CD4-positive, alpha-beta memory T cell (primary cell): ENCODE measurements around the gene PRKAG2. TPM values are rescaled to one million over a fixed set of nuclear protein-coding genes. Genes with fewer than 3 reads are reported as not detected.
A peak's percentile ranks its signal among the peaks of the same experiment; 100 is the strongest.

Experiments
- CTCF ChIA-PET: fragments of 350-600 bp; sonication (Branson Sonifier 250); formaldehyde crosslinking; loops from one replicate; lab custom pipeline; 2021; ENCODE audit warnings: inconsistent platforms; ENCODE audit not compliant: partially characterized antibody; lab: Charles Lee
- POLR2A ChIA-PET: fragments of 350-600 bp; sonication (Branson Sonifier 250); formaldehyde crosslinking; loops from one replicate; lab custom pipeline; 2021; ENCODE audit not compliant: partially characterized antibody; lab: Charles Lee
- DNase-seq, 5 donors: peaks; one replicate each; pipeline versions ENCODE4 v3.0.0 to v3.0.0-alpha.2; 2020 to 2022; ENCODE audit warnings: mixed read lengths in 1 of 5
- H3K27ac ChIP-seq: one replicate; pipeline ENCODE4 v1.7.0; 2013; ENCODE audit warnings: low read depth, low read length
- H3K27me3 ChIP-seq: 2 replicates; pipeline ENCODE4 v1.7.0; 2013; ENCODE audit warnings: mild to moderate bottlenecking, low read length, moderate library complexity; ENCODE audit not compliant: insufficient read depth
- H3K36me3 ChIP-seq: 2 replicates; pipeline ENCODE4 v1.7.0; 2013; ENCODE audit warnings: mild to moderate bottlenecking, low read length, moderate library complexity; ENCODE audit not compliant: insufficient read depth
- H3K4me1 ChIP-seq: 2 replicates; pipeline ENCODE4 v1.7.0; 2013; ENCODE audit warnings: mild to moderate bottlenecking, low read length, moderate library complexity; ENCODE audit not compliant: insufficient read depth
- H3K4me3 ChIP-seq, 2 donors: one replicate each; pipeline ENCODE4 v1.7.0; 2013; ENCODE audit warnings: low read length in 2 of 2, mild to moderate bottlenecking in 1 of 2
- H3K9me3 ChIP-seq, 2 donors: one replicate each; pipeline ENCODE4 v1.7.0; 2013; ENCODE audit warnings: low read length in 2 of 2, control low read depth in 1 of 2; ENCODE audit not compliant: control insufficient read depth in 1 of 2
- H3K27ac Mint-ChIP-seq, 7 donors: one replicate each; pipeline ENCODE4 v1.8.0; 2020 to 2021; ENCODE audit warnings: mixed read lengths in 7 of 7, mild to moderate bottlenecking in 6 of 7, inconsistent platforms in 3 of 7, moderate library complexity in 3 of 7
- H3K27me3 Mint-ChIP-seq, 2 donors: one replicate each; pipeline ENCODE4 v1.8.0; 2020 to 2021; ENCODE audit warnings: mixed read lengths in 2 of 2
- H3K36me3 Mint-ChIP-seq, 2 donors: one replicate each; pipeline ENCODE4 v1.8.0; 2020 to 2021; ENCODE audit warnings: mixed read lengths in 2 of 2, inconsistent platforms in 1 of 2, mild to moderate bottlenecking in 1 of 2
- H3K4me1 Mint-ChIP-seq, 4 donors: one replicate each; pipeline ENCODE4 v1.8.0; 2020 to 2021; ENCODE audit warnings: mixed read lengths in 4 of 4, mild to moderate bottlenecking in 1 of 4
- H3K4me3 Mint-ChIP-seq, 8 donors: one replicate each; pipeline ENCODE4 v1.8.0; 2020 to 2021; ENCODE audit warnings: mixed read lengths in 8 of 8, mild to moderate bottlenecking in 7 of 8, moderate library complexity in 6 of 8, inconsistent platforms in 3 of 8
- H3K9me3 Mint-ChIP-seq, 8 donors: one replicate each; pipeline ENCODE4 v1.8.0; 2020 to 2021; ENCODE audit warnings: mixed read lengths in 8 of 8, mild to moderate bottlenecking in 5 of 8, inconsistent platforms in 3 of 8, moderate library complexity in 1 of 8
- intact Hi-C: fragments of 100-400 bp; cut with micrococcal nuclease; formaldehyde crosslinking; loops from one replicate; pipeline ENCODE4 v1.15.1; 2023
- polyA plus RNA-seq, 2 donors: library from polyadenylated mRNA; unstranded; fragments of 300-500 nt; fragmentation: Illumina TruSeq; gene quantifications; one replicate each; pipeline ENCODE4 v1.2.3, GENCODE V29; 2021
- total RNA-seq, 2 experiments: library from RNA; stranded (reverse); gene quantifications; one replicate each; pipeline ENCODE4 v1.2.3, GENCODE V29; 2021

Gene PRKAG2
- total and polyA plus RNA-seq, 4 experiments from 2014 or later, result 27.4 to 61.0 (median 47.4) TPM

DNA sequence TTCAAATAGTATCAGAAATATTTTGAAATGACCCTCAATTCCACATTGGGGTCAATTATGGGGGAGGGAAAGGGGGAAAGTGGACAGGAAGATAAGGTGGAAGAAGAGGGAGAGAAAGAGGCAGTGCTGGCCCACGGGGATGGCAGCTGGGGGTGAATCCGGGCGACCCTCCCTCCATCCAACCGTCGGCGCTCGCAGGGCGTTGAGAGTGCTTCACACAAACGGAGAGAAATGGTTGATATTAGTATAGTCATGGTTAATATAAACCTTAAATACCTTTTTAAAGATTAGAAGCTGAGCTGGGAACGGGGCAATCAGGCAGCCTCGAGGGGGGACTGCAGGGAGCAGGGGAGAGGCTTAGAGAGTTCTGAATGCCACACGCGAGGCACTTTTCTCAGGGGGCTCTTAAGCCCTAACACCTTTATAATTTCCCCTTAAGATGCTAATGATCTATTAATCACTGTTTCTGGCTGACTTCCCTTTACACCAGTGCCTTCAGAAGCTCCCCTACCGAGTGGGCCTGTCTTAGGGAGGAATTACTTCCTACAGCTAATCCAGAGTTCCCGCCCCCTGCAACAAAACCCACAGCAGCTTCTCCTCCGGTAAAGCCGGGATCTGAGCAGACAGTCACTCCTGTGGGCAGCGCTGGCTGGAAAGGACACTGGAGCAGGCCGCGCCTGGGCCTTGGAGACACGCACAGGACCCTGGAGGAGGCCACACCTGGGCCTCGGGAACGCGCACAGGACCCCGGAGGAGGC, 39.5 kb downstream of the PRKAG2 start:
- DNase-seq, result no peak
- H3K36me3 Mint-ChIP-seq, result no peaks in the 10 kb centered on the region
- no peaks in the 10 kb centered on the region for H3K9me3 Mint-ChIP-seq
- peak overlapping the region in 2 of 8 donors; percentile 10 to 23 for H3K4me3 Mint-ChIP-seq
- no peaks in the 10 kb centered on the region for H3K27me3 Mint-ChIP-seq
- H3K27ac Mint-ChIP-seq, result peak overlapping the region in 3 of 7 donors; percentile 24 to 41 (median 37)
- H3K9me3 ChIP-seq, result no peaks in the 10 kb centered on the region
- peaks cover 43% of the 10 kb centered on the region for H3K4me1 ChIP-seq
- intact Hi-C loops, result loop anchor here (5.0 kb wide), 1 partner anchor 40 kb away; the partner anchor contains the start of gene PRKAG2
- CTCF ChIA-PET, result no interaction called here
- POLR2A ChIA-PET, result no interaction called here
- H3K4me3 ChIP-seq, result no peak overlapping the region
- no peaks in the 10 kb centered on the region for H3K27me3 ChIP-seq
- no peak overlapping the region for H3K27ac ChIP-seq
- H3K36me3 ChIP-seq, result no peaks in the 10 kb centered on the region
- H3K4me1 Mint-ChIP-seq, result peaks cover 24 to 55% (median 49%) of the 10 kb centered on the region in 4 donors

DNA sequence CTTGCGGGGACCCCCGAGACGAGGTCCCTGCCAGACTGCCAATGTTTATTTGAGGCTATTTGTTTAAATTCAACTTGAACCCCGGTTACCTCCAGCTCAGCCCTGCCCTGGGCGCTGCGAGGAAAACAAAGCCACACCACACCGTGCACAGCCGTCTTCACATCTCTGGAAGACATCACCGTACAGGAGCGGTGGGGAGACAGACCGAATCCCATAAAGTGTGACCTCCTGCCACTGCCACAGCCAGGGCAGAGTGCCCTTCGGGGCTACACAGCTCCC, 40.0 kb downstream of the PRKAG2 start:
- DNase-seq, result no peak
- Histone ChIP-seq H3K4me3 (no peak overlapping the region), H3K9me3 (no peaks in the 10 kb centered on the region), H3K27me3 (no peaks in the 10 kb centered on the region), H3K4me1 (peaks cover 43% of the 10 kb centered on the region), H3K27ac (no peak overlapping the region), H3K36me3 (no peaks in the 10 kb centered on the region)
- H3K36me3 Mint-ChIP-seq, result no peaks in the 10 kb centered on the region
- H3K9me3 Mint-ChIP-seq, result no peaks in the 10 kb centered on the region
- H3K27me3 Mint-ChIP-seq, result no peaks in the 10 kb centered on the region
- intact Hi-C loops, result loop anchor here (5.0 kb wide), 1 partner anchor 40 kb away; the partner anchor contains the start of gene PRKAG2
- ChIA-PET POLR2A (no interaction called here), CTCF (no interaction called here)
- H3K4me1 Mint-ChIP-seq, result peaks cover 24 to 55% (median 49%) of the 10 kb centered on the region in 4 donors
- no peak overlapping the region for H3K4me3 Mint-ChIP-seq
- H3K27ac Mint-ChIP-seq, result peak overlapping the region in 1 of 7 donors; percentile 41

DNA sequence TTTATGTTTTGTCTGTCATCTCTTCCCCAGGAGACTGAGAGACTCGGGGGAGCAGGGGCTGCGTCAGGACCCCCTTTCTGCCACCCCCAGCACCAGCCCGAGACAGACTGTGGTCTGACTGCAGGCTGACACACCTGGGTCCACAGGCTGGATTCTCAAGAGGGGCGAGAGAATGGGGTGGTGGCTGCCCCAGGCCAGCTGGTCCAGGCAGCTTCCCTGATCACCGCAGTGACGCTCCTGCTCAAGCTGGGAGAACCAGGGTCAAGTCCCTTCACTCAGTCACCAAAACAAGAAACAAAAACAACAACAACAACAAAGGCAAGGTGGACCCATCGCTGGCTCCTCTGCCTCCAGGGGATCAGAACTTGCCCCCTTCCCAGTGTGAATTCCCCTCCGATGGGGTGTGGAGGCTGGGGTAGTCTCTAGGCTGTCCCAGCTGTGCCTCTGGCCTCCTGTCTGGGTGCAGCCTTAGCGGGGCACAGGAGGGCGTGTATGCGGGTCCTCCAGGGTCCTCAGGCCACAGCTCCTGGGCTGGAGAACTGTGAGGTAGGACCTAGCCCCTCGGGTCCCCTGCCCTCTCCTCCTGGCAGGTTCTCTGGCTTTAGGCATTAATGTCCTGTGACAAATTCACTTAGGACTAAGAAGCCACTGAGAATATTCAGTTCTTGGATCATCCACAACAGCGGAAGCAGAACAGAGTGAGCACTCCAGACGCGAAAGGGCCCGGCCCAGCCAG, 40.6 kb downstream of the PRKAG2 start:
- DNase-seq, result no peak
- Histone ChIP-seq H3K4me3 (no peak overlapping the region), H3K27ac (no peak overlapping the region), H3K4me1 (peaks cover 43% of the 10 kb centered on the region), H3K36me3 (no peaks in the 10 kb centered on the region), H3K27me3 (no peaks in the 10 kb centered on the region), H3K9me3 (no peaks in the 10 kb centered on the region)
- CTCF ChIA-PET, result no interaction called here
- peak overlapping the region in 1 of 8 donors; percentile 15 for H3K4me3 Mint-ChIP-seq
- intact Hi-C loops, result loop anchor here (5.0 kb wide), 1 partner anchor 41 kb away; the partner anchor contains the start of gene PRKAG2
- POLR2A ChIA-PET, result no interaction called here
- no peak overlapping the region for H3K27ac Mint-ChIP-seq
- H3K27me3 Mint-ChIP-seq, result no peaks in the 10 kb centered on the region
- no peaks in the 10 kb centered on the region for H3K36me3 Mint-ChIP-seq
- H3K4me1 Mint-ChIP-seq, result peaks cover 24 to 55% (median 49%) of the 10 kb centered on the region in 4 donors
- H3K9me3 Mint-ChIP-seq, result no peaks in the 10 kb centered on the region

DNA sequence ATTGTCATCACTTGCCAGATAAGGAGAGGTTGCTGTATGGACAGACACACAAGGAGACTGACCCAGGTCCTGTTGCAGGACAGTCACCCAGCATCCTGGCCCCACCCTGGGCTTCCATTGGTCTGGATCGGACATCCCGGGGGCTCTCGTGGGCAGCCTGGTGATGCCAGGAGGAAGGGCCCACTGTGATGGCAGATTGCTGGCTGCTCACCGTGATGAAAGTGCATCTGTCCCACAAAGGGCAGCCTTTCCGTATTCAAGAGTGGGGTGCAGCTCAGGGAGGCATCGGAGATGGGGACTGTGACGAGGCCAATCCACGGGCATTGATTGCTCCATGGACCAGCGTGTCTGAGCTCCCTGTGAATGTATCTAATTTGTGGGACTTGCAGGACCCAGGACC, 41.3 kb downstream of the PRKAG2 start:
- no peaks in the 10 kb centered on the region for H3K27me3 ChIP-seq
- no peaks in the 10 kb centered on the region for H3K36me3 ChIP-seq
- Mint-ChIP-seq H3K4me1 (peaks cover 24 to 59% (median 49%) of the 10 kb centered on the region in 4 donors), H3K4me3 (peak overlapping the region in 1 of 8 donors; percentile 40), H3K36me3 (no peaks in the 10 kb centered on the region), H3K27ac (no peak overlapping the region), H3K9me3 (no peaks in the 10 kb centered on the region), H3K27me3 (no peaks in the 10 kb centered on the region)
- no peak overlapping the region for H3K27ac ChIP-seq
- ChIA-PET POLR2A (no interaction called here), CTCF (no interaction called here)
- H3K4me1 ChIP-seq, result peaks cover 43% of the 10 kb centered on the region
- H3K4me3 ChIP-seq, result no peak overlapping the region
- intact Hi-C loops, result loop anchor here (5.0 kb wide), 1 partner anchor 42 kb away; the partner anchor contains the start of gene PRKAG2
- no peaks in the 10 kb centered on the region for H3K9me3 ChIP-seq
- DNase-seq, result no peak

DNA sequence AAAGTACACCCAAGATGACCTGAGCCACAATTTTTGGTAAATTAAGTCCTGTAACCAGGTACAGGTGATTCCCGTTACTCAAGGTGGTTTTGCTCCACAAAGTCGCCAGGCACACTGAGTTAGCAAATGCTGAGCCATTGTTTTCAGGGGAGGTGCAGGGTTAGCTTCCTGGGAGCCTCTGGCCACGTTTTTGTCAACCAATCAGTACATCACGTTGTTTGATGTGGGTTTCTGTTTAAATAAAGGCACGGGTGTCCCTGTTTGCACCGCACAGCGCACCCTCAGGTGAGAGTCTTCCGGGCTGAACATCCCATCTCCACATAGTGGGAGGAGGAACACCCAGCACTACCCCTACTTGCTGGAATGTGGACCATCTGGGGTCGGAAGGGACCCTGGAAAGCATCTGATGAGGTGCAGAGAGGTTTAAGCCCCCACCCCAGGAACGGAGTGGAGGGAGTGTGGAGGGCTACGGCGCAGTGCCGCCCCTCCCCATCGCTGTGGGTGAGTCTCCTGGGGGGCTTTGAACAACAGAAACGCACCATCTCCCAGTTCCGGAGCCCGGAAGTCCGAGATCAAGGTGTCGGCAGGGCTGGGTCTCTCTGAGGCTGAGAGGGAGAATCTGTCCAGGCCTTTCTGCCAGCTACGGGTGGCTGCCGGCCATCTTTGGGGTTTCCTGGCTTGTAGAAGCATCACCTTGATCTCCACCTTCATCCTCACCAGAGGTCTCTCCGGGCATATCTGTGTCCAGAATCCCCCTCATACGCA, 42.5 kb downstream of the PRKAG2 start:
- peak overlapping the region in 7 of 8 donors; percentile 12 to 52 (median 45) for H3K4me3 Mint-ChIP-seq
- ChIA-PET CTCF (no interaction called here), POLR2A (no interaction called here)
- Histone ChIP-seq H3K9me3 (no peaks in the 10 kb centered on the region), H3K27me3 (no peaks in the 10 kb centered on the region), H3K27ac (no peak overlapping the region), H3K36me3 (no peaks in the 10 kb centered on the region), H3K4me3 (no peak overlapping the region), H3K4me1 (peaks cover 33% of the 10 kb centered on the region)
- peaks cover 19 to 49% (median 41%) of the 10 kb centered on the region in 4 donors for H3K4me1 Mint-ChIP-seq
- H3K27ac Mint-ChIP-seq, result peak overlapping the region in 5 of 7 donors; percentile 32 to 83 (median 57)
- H3K9me3 Mint-ChIP-seq, result no peaks in the 10 kb centered on the region
- no peaks in the 10 kb centered on the region for H3K36me3 Mint-ChIP-seq
- intact Hi-C loops, result loop anchor here (5.0 kb wide), 1 partner anchor 43 kb away; the partner anchor contains the start of gene PRKAG2
- no peaks in the 10 kb centered on the region for H3K27me3 Mint-ChIP-seq
- peak in 4 of 5 donors; percentile 28 to 29 (median 28) for DNase-seq

DNA sequence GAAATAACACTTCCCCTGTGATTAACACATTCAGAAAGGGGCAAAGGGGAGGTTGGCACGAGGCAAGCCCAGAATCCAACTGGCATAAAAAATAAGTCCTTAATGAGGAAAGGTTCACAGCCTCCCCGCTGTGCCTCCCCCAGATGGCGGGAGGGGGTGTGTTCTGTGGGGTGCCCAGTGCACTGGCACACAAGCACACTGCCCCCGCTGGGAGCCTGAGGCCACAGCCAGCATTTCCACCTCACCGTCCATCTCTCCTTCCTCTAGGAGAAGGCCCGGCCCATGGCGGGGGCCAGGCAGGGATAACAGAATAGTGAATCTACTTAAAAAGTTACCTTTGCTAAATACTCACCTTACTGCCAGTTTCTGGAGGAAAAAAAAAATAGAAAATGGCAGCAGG, 43.2 kb downstream of the PRKAG2 start:
- Mint-ChIP-seq H3K27ac (no peak overlapping the region), H3K4me3 (peak overlapping the region in 2 of 8 donors; percentile 8 to 48), H3K9me3 (no peaks in the 10 kb centered on the region), H3K36me3 (peaks cover 0 to 3% of the 10 kb centered on the region in 2 donors), H3K27me3 (no peaks in the 10 kb centered on the region), H3K4me1 (peaks cover 21 to 49% (median 41%) of the 10 kb centered on the region in 4 donors)
- Histone ChIP-seq H3K4me1 (peaks cover 26% of the 10 kb centered on the region), H3K9me3 (no peaks in the 10 kb centered on the region), H3K36me3 (no peaks in the 10 kb centered on the region), H3K27me3 (no peaks in the 10 kb centered on the region), H3K4me3 (no peak overlapping the region), H3K27ac (no peak overlapping the region)
- intact Hi-C loops, result no loop called here
- no peak for DNase-seq
- CTCF ChIA-PET, result no interaction called here
- POLR2A ChIA-PET, result no interaction called here
